IPS-18a (cell line): ENCODE measurements around the gene KLF3.

Experiments
- H3K27ac ChIP-seq: one replicate; pipeline ENCODE4 v1.5.1; 2013; ENCODE audit warnings: low read length
- H3K27me3 ChIP-seq: one replicate; pipeline ENCODE4 v1.6.1; 2013; ENCODE audit warnings: mild to moderate bottlenecking, low read length; ENCODE audit not compliant: control insufficient read depth, insufficient read depth
- H3K36me3 ChIP-seq: one replicate; pipeline ENCODE4 v1.6.1; 2013; ENCODE audit warnings: low read depth, low read length; ENCODE audit not compliant: control insufficient read depth
- H3K4me1 ChIP-seq: one replicate; pipeline ENCODE4 v1.6.1; 2013; ENCODE audit warnings: low read depth, low read length; ENCODE audit not compliant: control insufficient read depth
- H3K4me3 ChIP-seq: one replicate; pipeline ENCODE4 v1.5.1; 2013; ENCODE audit warnings: low read length
- H3K9ac ChIP-seq: one replicate; pipeline ENCODE4 v1.6.1; 2013; ENCODE audit warnings: mild to moderate bottlenecking, low read length, moderate library complexity
- H3K9me3 ChIP-seq: one replicate; pipeline ENCODE4 v1.6.1; 2013; ENCODE audit warnings: low read depth, low read length; ENCODE audit not compliant: control insufficient read depth

KLF3 gene

GRCh38 chr4:38669208-38669607, 5.2 kb downstream of the KLF3 start:
- Histone ChIP-seq H3K4me3 (peak overlapping the region; percentile 6), H3K27me3 (peaks cover 11% of the 10 kb centered on the region), H3K9ac (peak overlapping the region; percentile 10), H3K4me1 (peaks cover 86% of the 10 kb centered on the region), H3K36me3 (no peaks in the 10 kb centered on the region), H3K9me3 (no peaks in the 10 kb centered on the region), H3K27ac (peak overlapping the region; percentile 27)

- H3K4me1 ChIP-seq = peaks cover 95% of the 10 kb centered on the region
These were observed 6.3 kb downstream of the KLF3 start for GRCh38 chr4:38670109-38670901.

DNA sequence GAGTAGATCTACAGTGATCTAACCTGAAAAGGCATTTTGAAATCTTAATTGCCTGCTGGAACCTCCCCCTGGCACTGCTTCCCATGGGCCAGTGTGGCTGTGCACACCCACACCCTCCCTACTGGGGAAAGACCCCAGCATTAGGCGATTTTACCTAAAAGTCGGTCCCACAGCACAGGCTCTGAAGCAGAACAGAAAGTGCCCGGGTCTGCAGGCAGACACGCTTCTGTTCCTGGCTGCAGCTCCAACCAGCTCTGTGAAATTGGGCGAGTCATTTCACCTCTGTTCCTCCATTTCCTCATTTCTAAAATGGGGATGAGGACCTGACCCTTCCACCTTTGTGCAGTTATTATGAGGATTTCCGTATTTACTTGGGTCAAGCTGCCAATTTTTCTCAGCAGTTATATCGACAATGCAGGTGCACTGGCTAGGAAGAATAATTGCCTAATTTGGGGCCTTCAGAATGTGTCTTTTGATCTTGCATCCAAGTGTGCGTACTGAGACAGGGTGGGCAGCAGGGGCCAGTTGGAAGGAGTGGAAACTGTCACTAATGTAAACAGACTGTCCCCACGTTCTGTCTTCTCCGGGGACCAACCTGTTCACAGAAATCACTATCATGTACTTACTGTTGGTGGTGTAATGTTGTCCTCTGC, 7.1 kb downstream of the KLF3 start:
- H3K9ac ChIP-seq = no peak overlapping the region
- H3K9me3 ChIP-seq = no peaks in the 10 kb centered on the region
- peaks cover 89% of the 10 kb centered on the region for H3K4me1 ChIP-seq
- no peak overlapping the region for H3K27ac ChIP-seq
- no peak overlapping the region for H3K4me3 ChIP-seq
- peaks cover under 1% of the 10 kb centered on the region for H3K27me3 ChIP-seq
- H3K36me3 ChIP-seq = no peaks in the 10 kb centered on the region

More at GRCh38 chr4:38670109-38670901, 6.3 kb downstream of the KLF3 start:
- Histone ChIP-seq H3K36me3 (no peaks in the 10 kb centered on the region), H3K27me3 (peaks cover 8% of the 10 kb centered on the region), H3K9ac (no peak overlapping the region), H3K27ac (no peak overlapping the region), H3K9me3 (no peaks in the 10 kb centered on the region), H3K4me3 (no peak overlapping the region)

GRCh38 chr4:38671592-38671940, 7.6 kb downstream of the KLF3 start:
- H3K27ac ChIP-seq = no peak overlapping the region

GRCh38 chr4:38672074-38672396, 8.0 kb downstream of the KLF3 start:
- H3K9ac ChIP-seq = no peak overlapping the region
- peaks cover 79% of the 10 kb centered on the region for H3K4me1 ChIP-seq
- H3K4me3 ChIP-seq = no peak overlapping the region
- no peaks in the 10 kb centered on the region for H3K9me3 ChIP-seq
- H3K27me3 ChIP-seq = no peaks in the 10 kb centered on the region
- H3K36me3 ChIP-seq = no peaks in the 10 kb centered on the region
- H3K27ac ChIP-seq = no peak overlapping the region

More at GRCh38 chr4:38671592-38671940, 7.6 kb downstream of the KLF3 start:
- no peak overlapping the region for H3K9ac ChIP-seq
- no peak overlapping the region for H3K4me3 ChIP-seq
- peaks cover 84% of the 10 kb centered on the region for H3K4me1 ChIP-seq
- H3K27me3 ChIP-seq = no peaks in the 10 kb centered on the region
- H3K9me3 ChIP-seq = no peaks in the 10 kb centered on the region
- H3K36me3 ChIP-seq = no peaks in the 10 kb centered on the region

DNA sequence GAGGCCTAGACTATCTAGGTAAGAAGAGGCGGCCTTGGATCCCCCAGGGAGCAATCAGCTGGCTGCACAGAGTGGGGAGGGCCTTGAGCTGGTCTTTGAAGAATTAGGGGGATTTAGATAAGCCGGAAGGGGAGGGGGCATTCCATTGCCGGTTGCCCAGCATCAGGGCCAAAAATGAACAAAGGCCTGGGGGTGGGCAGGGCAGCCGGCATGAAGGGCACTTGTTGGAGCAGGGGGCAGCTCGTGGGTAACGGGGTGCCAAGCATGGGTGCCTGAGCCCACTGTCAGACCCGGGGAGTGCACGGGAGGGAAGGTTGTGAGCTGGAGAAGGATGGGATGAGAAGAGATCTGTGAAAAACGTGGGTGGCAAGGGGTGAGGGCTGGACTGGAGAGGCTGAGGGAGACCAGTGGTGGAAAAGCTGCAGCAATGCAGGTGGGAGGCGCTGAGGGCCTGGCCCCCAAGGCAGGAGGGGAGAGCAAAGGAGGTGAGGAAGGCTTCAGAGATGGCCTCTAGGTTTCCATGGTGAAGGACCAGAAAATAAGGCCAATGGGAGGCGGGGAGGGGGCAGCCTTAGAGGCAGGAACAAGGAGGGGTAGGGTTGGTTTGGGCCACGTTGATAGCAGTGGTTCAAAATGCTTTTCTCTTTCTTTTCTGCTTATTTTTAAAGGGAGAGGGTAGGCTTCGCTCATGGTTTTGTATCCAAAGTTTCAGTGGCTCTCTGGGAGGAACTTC, 8.6 kb downstream of the KLF3 start:
- Histone ChIP-seq H3K9ac (no peak overlapping the region), H3K27me3 (no peaks in the 10 kb centered on the region)

DNA sequence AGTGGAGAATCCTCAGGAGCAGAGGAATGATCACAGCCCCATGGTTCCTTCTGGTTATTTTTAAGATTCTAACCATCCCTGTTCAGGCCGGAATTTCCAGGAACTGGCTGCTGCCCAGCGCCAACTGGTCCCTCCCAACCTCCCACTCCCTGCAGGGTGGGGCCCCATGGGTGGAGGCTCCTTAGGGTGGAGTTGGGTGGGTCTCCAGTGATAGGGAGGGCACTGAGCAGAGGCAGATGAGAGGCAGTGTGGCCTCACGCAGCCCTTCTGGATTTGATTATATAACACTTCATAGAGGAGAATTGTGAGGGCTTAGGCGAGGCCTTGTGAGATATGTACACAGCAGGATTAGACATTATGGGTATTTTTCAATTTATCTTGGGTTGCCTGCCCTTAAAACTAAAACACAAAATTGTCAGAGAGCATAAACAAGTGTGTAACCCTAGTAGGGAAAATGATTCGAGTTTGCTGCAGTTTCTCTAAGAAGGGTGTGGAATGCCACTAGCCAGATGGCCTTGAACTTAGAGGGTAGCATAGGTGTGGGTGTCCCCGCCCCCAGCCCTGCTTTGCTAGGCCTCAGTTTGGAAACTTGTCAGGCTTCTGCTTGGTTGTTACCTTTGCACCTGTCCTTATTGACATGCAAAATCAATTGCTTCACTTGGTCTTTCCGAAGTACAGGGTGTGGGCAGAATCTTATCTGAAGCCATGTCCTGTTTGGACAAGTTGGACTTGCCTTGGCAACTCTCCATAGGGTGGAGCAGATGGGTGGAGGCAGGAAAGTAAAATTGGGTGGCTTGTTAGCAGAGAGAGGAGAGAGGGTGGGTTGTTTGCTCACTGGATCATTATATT, 9.4 kb downstream of the KLF3 start:
- H3K4me1 ChIP-seq = peaks cover 67% of the 10 kb centered on the region

More for the DNA sequence above, 8.6 kb downstream of the KLF3 start:
- peaks cover 75% of the 10 kb centered on the region for H3K4me1 ChIP-seq
- H3K9me3 ChIP-seq = no peaks in the 10 kb centered on the region
- H3K27ac ChIP-seq = no peak overlapping the region
- no peaks in the 10 kb centered on the region for H3K36me3 ChIP-seq
- peak overlapping the region; percentile 11 for H3K4me3 ChIP-seq

GRCh38 chr4:38674258-38675144, 10.5 kb downstream of the KLF3 start:
- Histone ChIP-seq H3K27ac (no peak overlapping the region), H3K36me3 (no peaks in the 10 kb centered on the region), H3K4me3 (no peak overlapping the region), H3K27me3 (no peaks in the 10 kb centered on the region), H3K4me1 (peaks cover 56% of the 10 kb centered on the region), H3K9me3 (no peaks in the 10 kb centered on the region), H3K9ac (no peak overlapping the region)

More for the DNA sequence above, 9.4 kb downstream of the KLF3 start:
- no peak overlapping the region for H3K27ac ChIP-seq
- H3K9me3 ChIP-seq = no peaks in the 10 kb centered on the region
- H3K36me3 ChIP-seq = no peaks in the 10 kb centered on the region
- no peak overlapping the region for H3K4me3 ChIP-seq
- H3K27me3 ChIP-seq = no peaks in the 10 kb centered on the region
- H3K9ac ChIP-seq = no peak overlapping the region

GRCh38 chr4:38675146-38676121, 11.4 kb downstream of the KLF3 start:
- Histone ChIP-seq H3K9me3 (no peaks in the 10 kb centered on the region), H3K4me3 (no peak overlapping the region), H3K4me1 (peaks cover 49% of the 10 kb centered on the region), H3K27ac (no peak overlapping the region), H3K9ac (no peak overlapping the region), H3K36me3 (no peaks in the 10 kb centered on the region), H3K27me3 (no peaks in the 10 kb centered on the region)

- Histone ChIP-seq H3K9me3 (no peaks in the 10 kb centered on the region), H3K27ac (no peak overlapping the region), H3K36me3 (peaks cover 10% of the 10 kb centered on the region), H3K9ac (no peak overlapping the region), H3K27me3 (no peaks in the 10 kb centered on the region), H3K4me1 (peaks cover 35% of the 10 kb centered on the region), H3K4me3 (no peak overlapping the region)
These were observed 13.0 kb downstream of the KLF3 start for GRCh38 chr4:38676986-38677385.
